NB4 (cell line): Measurements from ENCODE around the gene ELSPBP1.

Experiments
- POLR2A ChIP-seq: IDR thresholded peaks from 2 replicates; pipeline ENCODE4 v1.6.1; 2011; ENCODE audit warnings: mild to moderate bottlenecking; ENCODE audit not compliant: insufficient read length; ENCODE audit errors: extremely low read depth
- TF ChIP-seq, protein P1 (sequence below): IDR thresholded peaks from one replicate; pipeline ENCODE4 v1.5.1; 2012; ENCODE audit warnings: low read depth, low read length

GRCh38 chr19:48041877-48042580, 47.6 kb downstream of the ELSPBP1 start:
- TF ChIP-seq POLR2A = no peak
- TF ChIP-seq, protein P1, sequence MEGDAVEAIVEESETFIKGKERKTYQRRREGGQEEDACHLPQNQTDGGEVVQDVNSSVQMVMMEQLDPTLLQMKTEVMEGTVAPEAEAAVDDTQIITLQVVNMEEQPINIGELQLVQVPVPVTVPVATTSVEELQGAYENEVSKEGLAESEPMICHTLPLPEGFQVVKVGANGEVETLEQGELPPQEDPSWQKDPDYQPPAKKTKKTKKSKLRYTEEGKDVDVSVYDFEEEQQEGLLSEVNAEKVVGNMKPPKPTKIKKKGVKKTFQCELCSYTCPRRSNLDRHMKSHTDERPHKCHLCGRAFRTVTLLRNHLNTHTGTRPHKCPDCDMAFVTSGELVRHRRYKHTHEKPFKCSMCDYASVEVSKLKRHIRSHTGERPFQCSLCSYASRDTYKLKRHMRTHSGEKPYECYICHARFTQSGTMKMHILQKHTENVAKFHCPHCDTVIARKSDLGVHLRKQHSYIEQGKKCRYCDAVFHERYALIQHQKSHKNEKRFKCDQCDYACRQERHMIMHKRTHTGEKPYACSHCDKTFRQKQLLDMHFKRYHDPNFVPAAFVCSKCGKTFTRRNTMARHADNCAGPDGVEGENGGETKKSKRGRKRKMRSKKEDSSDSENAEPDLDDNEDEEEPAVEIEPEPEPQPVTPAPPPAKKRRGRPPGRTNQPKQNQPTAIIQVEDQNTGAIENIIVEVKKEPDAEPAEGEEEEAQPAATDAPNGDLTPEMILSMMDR = no peak
